HFF-Myc (cell line): Measurements from ENCODE around the gene PCGF5.
A peak's percentile ranks its signal among the peaks of the same experiment; 100 is the strongest.

ENCODE experiments used
- DNase-seq: peaks from one replicate; pipeline ENCODE4 v3.0.0-alpha.2; 2011; ENCODE audit warnings: low read depth; ENCODE audit errors: extremely low read depth
- H3K4me3 ChIP-seq: replicated peaks from 2 replicates; pipeline ENCODE4 v1.5.1; 2011; ENCODE audit warnings: low read depth, mild to moderate bottlenecking, control low read depth, low read length
- CTCF ChIP-seq: IDR thresholded peaks from 2 replicates; pipeline ENCODE4 v1.5.1; 2012; ENCODE audit warnings: mild to moderate bottlenecking, low read depth, low read length, control low read depth; ENCODE audit errors: missing control alignments

PCGF5 gene

GRCh38 chr10:91307489-91307888, 87.0 kb downstream of the PCGF5 start:
- no peak for DNase-seq

GRCh38 chr10:91309711-91310110, 89.2 kb downstream of the PCGF5 start:
- H3K4me3 ChIP-seq = no peak overlapping the region
- no peak for DNase-seq
- no peak for TF ChIP-seq CTCF

More at GRCh38 chr10:91307489-91307888, 87.0 kb downstream of the PCGF5 start:
- H3K4me3 ChIP-seq = no peak overlapping the region
- TF ChIP-seq CTCF = no peak

- peak; percentile 64 for DNase-seq
- H3K4me3 ChIP-seq = no peak overlapping the region
- TF ChIP-seq CTCF = no peak
Observed at GRCh38 chr10:91311601-91312381, 91.3 kb downstream of the PCGF5 start.

GRCh38 chr10:91312382-91312733, 91.9 kb downstream of the PCGF5 start:
- no peak for DNase-seq
- TF ChIP-seq CTCF = no peak

GRCh38 chr10:91313796-91314485, 93.5 kb downstream of the PCGF5 start:
- no peak overlapping the region for H3K4me3 ChIP-seq
- TF ChIP-seq CTCF = no peak
- peak; percentile 85 for DNase-seq

More at GRCh38 chr10:91312382-91312733, 91.9 kb downstream of the PCGF5 start:
- no peak overlapping the region for H3K4me3 ChIP-seq

GRCh38 chr10:91316486-91316885, 96.0 kb downstream of the PCGF5 start:
- DNase-seq = no peak
- no peak overlapping the region for H3K4me3 ChIP-seq
- no peak for TF ChIP-seq CTCF
